HG02678 (cell line): Measurements from ENCODE around the gene GRM4.

ENCODE experiments used
- ATAC-seq: cut with Tn5 transposase; IDR thresholded peaks from one replicate; pipeline ENCODE4 v1.9.1; 2021; ENCODE audit warnings: mild to moderate bottlenecking, moderate library complexity; ENCODE audit not compliant: unreplicated experiment

GRM4 gene

GRCh38 chr6:33983721-33984465, 162.0 kb downstream of the GRM4 start:
- no peak for ATAC-seq

GRCh38 chr6:33983109-33983716, 162.7 kb downstream of the GRM4 start:
- ATAC-seq = no peak

- ATAC-seq = no peak
Measured at GRCh38 chr6:33981861-33982260, 164.0 kb downstream of the GRM4 start.

GRCh38 chr6:33981421-33981820, 164.5 kb downstream of the GRM4 start:
- no peak for ATAC-seq

GRCh38 chr6:33980176-33981175, 165.4 kb downstream of the GRM4 start:
- no peak for ATAC-seq

GRCh38 chr6:33979750-33980149, 166.1 kb downstream of the GRM4 start:
- ATAC-seq = no peak

- ATAC-seq = no peak
Measured at GRCh38 chr6:33978412-33979150, 167.3 kb downstream of the GRM4 start.

GRCh38 chr6:33977606-33978411, 168.1 kb downstream of the GRM4 start:
- no peak for ATAC-seq

GRCh38 chr6:33976437-33977360, 169.2 kb downstream of the GRM4 start:
- no peak for ATAC-seq

GRCh38 chr6:33975661-33976436, 170.0 kb downstream of the GRM4 start:
- no peak for ATAC-seq

GRCh38 chr6:33974471-33974870, 171.4 kb downstream of the GRM4 start:
- ATAC-seq = no peak

- ATAC-seq = no peak
Measured at GRCh38 chr6:33974030-33974429, 171.9 kb downstream of the GRM4 start.

- ATAC-seq = no peak
Measured at GRCh38 chr6:33971580-33971979, 174.3 kb downstream of the GRM4 start.
